Natural killer cell (primary cell): ENCODE measurements around the gene MOGAT3. TPM values are rescaled to one million over a fixed set of nuclear protein-coding genes. Genes with fewer than 3 reads are reported as not detected.
A peak's percentile ranks its signal among the peaks of the same experiment; 100 is the strongest.

Experiments
- ATAC-seq, 3 donors: fragments of 150-1000 bp in 2 of 3; fragments of 200-7000 bp in 1 of 3; cut with Tn5 transposase; 1 replicate in 1 of 3; 2 replicates in 2 of 3; pipeline ENCODE4 v1.10.0; 2021; ENCODE audit warnings: mild to moderate bottlenecking in 2 of 3, moderate library complexity in 2 of 3
- DNase-seq, 2 donors: peaks; one replicate each; pipeline versions ENCODE4 v3.0.0 to v3.0.0-alpha.2; 2013 to 2021; ENCODE audit warnings: mixed read lengths in 1 of 2
- H3K27ac ChIP-seq: one replicate; pipeline ENCODE4 v1.5.1; 2013; ENCODE audit warnings: mild to moderate bottlenecking, low read length
- H3K27me3 ChIP-seq: one replicate; pipeline ENCODE4 v1.6.1; 2013; ENCODE audit warnings: low read length; ENCODE audit not compliant: control insufficient read depth, insufficient read depth
- H3K36me3 ChIP-seq: one replicate; pipeline ENCODE4 v1.6.1; 2013; ENCODE audit warnings: low read length; ENCODE audit not compliant: control insufficient read depth, insufficient read depth
- H3K4me1 ChIP-seq: one replicate; pipeline ENCODE4 v1.6.1; 2013; ENCODE audit warnings: low read length; ENCODE audit not compliant: control insufficient read depth, insufficient read depth
- H3K4me3 ChIP-seq: one replicate; pipeline ENCODE4 v1.5.1; 2013; ENCODE audit warnings: low read length
- H3K9me3 ChIP-seq: one replicate; pipeline ENCODE4 v1.6.1; 2013; ENCODE audit warnings: low read length; ENCODE audit not compliant: control insufficient read depth, insufficient read depth
- H3K27ac Mint-ChIP-seq, 2 donors: one replicate each; pipeline ENCODE4 v1.8.0; 2022; ENCODE audit warnings: mild to moderate bottlenecking in 2 of 2, mixed read lengths in 2 of 2, moderate library complexity in 1 of 2
- H3K27me3 Mint-ChIP-seq, 2 donors: one replicate each; pipeline ENCODE4 v1.8.0; 2022; ENCODE audit warnings: low read depth in 2 of 2, mixed read lengths in 2 of 2
- H3K36me3 Mint-ChIP-seq: one replicate; pipeline ENCODE4 v1.8.0; 2022; ENCODE audit warnings: mixed read lengths
- H3K4me1 Mint-ChIP-seq, 2 donors: one replicate each; pipeline ENCODE4 v1.8.0; 2022; ENCODE audit warnings: mixed read lengths in 2 of 2
- H3K4me3 Mint-ChIP-seq: one replicate; pipeline ENCODE4 v1.8.0; 2022; ENCODE audit warnings: mild to moderate bottlenecking, moderate library complexity, mixed read lengths
- H3K9me3 Mint-ChIP-seq, 2 donors: one replicate each; pipeline ENCODE4 v1.8.0; 2022; ENCODE audit warnings: mixed read lengths in 2 of 2
- WGBS: methylation state at CpG from one replicate; pipeline ENCODE4 v1.1.7; 2013; ENCODE audit warnings: missing lambda C conversion rate; ENCODE audit not compliant: insufficient coverage; 5-methylcytosine and 5-hydroxymethylcytosine counted together
- intact Hi-C: fragments of 100-400 bp; cut with micrococcal nuclease; formaldehyde crosslinking; loops from one replicate; pipeline ENCODE4 v1.14.2; 2022
- total RNA-seq, 4 donors: library from RNA; stranded (reverse); fragments of 120-200 nt in 1 of 4; gene quantifications; one replicate each; pipeline versions ENCODE4 v1.2.3 to v1.2.4, GENCODE V29; 2013 to 2022
- TF ChIP-seq, protein P1 (sequence below): fragments of 200-600 bp; IDR thresholded peaks from one replicate; pipeline ENCODE4 v1.8.0; 2022; ENCODE audit warnings: antibody characterized with exemption

Gene MOGAT3
- total RNA-seq, 3 donors from 2014 or later (not counting 1 experiment from before 2014, with no cell fraction given) = not detected

DNA sequence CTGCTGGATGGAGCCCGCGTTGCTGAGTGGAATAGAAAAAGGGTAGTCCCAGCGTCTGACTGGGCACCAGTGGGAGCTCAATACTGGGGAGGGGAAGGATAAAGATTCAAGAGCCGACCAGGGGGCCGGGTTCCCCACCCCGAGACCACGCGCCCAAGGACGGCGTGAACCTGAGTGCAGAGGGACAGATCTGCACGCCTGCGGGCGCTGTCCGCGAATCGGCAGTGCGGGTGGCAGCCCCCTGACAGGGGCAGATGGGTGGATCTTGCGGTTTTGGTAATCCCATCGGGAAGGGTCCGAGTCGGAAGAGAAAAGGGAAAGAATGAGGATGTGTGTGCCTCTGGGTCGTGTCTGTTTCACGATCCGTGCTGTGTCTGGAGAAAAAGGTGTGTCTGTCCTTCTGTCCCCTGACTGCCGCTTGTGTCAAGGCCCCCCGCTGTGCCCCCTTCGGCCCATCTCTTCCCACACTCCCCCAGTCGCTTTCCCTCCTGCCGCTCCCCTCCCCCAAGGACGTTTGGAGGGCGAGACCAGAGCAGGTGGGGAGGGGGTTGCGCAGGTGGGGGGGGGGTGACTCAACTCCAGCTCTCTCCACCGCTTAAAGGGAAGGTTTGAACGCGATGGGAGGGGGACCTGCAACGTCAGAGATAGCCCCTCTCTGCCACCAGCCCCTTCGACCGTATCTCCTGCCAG lies 34.7 kb downstream of the MOGAT3 start:
- no peak for ATAC-seq
- H3K27ac Mint-ChIP-seq = peak overlapping the region; percentile 57 to 79
- H3K4me3 Mint-ChIP-seq = peak overlapping the region; percentile 85
- WGBS = 3% methylated on average over 26 of the region's 38 CpGs
- H3K27me3 Mint-ChIP-seq = peaks cover 52 to 54% of the 10 kb centered on the region in 2 donors
- Histone ChIP-seq H3K4me1 (peaks cover 44% of the 10 kb centered on the region), H3K27ac (no peak overlapping the region), H3K9me3 (peaks cover 5% of the 10 kb centered on the region), H3K36me3 (no peaks in the 10 kb centered on the region), H3K27me3 (peaks cover 67% of the 10 kb centered on the region), H3K4me3 (no peak overlapping the region)
- H3K36me3 Mint-ChIP-seq = no peaks in the 10 kb centered on the region
- H3K9me3 Mint-ChIP-seq = no peaks in the 10 kb centered on the region
- peak in 1 of 2 donors; percentile 17 for DNase-seq
- TF ChIP-seq, protein P1, sequence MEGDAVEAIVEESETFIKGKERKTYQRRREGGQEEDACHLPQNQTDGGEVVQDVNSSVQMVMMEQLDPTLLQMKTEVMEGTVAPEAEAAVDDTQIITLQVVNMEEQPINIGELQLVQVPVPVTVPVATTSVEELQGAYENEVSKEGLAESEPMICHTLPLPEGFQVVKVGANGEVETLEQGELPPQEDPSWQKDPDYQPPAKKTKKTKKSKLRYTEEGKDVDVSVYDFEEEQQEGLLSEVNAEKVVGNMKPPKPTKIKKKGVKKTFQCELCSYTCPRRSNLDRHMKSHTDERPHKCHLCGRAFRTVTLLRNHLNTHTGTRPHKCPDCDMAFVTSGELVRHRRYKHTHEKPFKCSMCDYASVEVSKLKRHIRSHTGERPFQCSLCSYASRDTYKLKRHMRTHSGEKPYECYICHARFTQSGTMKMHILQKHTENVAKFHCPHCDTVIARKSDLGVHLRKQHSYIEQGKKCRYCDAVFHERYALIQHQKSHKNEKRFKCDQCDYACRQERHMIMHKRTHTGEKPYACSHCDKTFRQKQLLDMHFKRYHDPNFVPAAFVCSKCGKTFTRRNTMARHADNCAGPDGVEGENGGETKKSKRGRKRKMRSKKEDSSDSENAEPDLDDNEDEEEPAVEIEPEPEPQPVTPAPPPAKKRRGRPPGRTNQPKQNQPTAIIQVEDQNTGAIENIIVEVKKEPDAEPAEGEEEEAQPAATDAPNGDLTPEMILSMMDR = no peak
- H3K4me1 Mint-ChIP-seq = peaks cover 29 to 53% of the 10 kb centered on the region in 2 donors
- intact Hi-C loops = loop anchor here (1.0 kb wide), 1 partner anchor 28 kb away; no protein-coding TSS in a partner anchor

DNA sequence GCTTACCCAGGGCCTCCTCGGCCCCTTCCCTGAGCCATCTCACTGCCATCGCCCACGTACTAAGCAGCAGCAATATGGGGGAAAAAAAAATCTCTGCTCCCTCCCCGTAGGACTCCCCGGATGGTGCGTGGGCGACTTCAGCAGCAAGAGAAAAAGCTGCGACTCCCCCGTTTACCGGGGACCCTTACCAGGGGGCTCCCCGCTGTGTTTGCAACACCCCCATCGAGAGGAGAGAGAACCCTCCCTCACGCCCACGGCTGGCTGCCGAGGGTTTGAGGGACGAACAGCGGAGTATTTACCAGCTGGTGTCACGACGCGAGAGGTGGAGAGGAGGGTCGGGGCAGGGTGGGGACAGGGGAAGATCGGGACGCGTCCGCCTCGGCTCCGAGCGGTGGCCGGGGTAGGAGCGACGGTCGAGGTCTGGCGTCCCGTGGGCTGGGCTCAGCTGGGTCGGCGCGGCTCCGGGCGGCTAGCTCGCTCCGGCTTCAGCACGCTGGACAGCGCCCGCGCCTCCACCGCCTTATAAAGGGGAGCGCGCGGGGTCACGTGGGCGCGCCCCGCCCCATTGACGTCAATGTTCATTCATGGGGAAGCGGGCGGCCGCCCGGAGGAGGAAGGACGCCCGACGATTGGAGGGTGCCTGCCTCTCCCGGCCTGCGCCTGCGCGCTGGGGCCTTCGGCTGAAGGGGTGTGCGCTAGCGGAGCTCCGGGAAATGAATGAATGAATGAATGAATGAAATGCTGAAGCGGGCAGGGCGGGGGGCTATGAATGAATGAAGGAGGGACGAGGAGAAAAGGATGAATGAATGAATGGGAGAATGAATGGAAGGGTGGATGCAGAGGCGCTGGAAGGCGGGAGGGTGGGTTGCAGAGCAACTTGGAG lies 35.5 kb downstream of the MOGAT3 start, which contains the start of gene VGF:
VGF (minus strand) TSS at position 495 of the 883 bp plus-strand sequence. CDS start 726 bp downstream, outside the sequence.
- Mint-ChIP-seq H3K9me3 (no peaks in the 10 kb centered on the region), H3K27ac (peak within 1 kb of the TSS; percentile 57 to 79), H3K4me1 (peaks cover 21 to 46% of the 10 kb centered on the region in 2 donors), H3K36me3 (no peaks in the 10 kb centered on the region), H3K27me3 (peaks cover 46% of the 10 kb centered on the region in 2 donors), H3K4me3 (peak within 1 kb of the TSS; percentile 85)
- Histone ChIP-seq H3K4me3 (no peak within 1 kb of the TSS), H3K36me3 (no peaks in the 10 kb centered on the region), H3K9me3 (peaks cover 5% of the 10 kb centered on the region), H3K27me3 (peaks cover 59% of the 10 kb centered on the region), H3K27ac (no peak within 1 kb of the TSS), H3K4me1 (peaks cover 44% of the 10 kb centered on the region)
- 3% methylated on average over 74 of the region's 74 CpGs for WGBS
- peak; percentile 81 to 95 (median 86) for ATAC-seq
- TF ChIP-seq, protein P1 = no peak
- peak; percentile 92 to 96 for DNase-seq
- intact Hi-C loops = loop anchor here (1.0 kb wide), 1 partner anchor 27 kb away; no protein-coding TSS in a partner anchor

DNA sequence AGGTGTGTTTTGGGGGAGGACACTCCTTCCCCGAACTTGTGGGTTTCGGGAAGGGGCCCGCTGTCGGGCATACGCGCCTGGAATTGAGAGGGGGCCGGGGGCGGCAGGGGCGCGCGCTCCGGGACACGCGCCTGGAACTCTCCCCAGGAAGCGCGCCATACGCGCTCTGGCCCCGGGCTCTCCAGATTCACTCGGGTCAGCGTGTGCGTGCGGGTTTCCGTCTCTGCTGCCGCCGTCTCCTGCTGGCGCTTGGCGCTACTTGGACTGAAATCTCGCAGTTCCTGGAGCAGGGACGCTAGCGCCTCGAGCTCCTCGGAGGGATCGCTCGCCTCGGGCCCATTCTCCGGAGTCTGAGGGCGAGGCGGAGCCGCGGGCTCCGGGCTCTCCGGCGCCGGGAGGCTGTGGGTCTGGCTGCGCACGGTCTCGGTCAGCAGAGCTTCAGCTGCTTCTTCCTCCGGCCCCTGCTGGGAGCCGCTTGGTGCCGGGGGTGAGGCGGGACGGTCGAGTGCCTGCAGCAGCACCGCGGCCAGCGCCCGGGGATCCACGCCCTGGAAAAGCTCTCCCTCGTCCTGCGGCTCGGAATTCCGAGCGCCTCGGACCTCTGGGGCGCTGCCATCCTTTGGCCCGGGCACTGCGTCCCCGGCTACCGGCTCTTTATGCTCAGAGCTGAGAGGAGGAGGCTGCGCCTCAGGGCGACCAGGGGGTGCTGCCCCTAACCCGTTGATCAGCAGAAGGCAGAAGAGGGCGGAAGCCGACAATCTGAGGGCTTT lies 36.6 kb downstream of the MOGAT3 start:
- Mint-ChIP-seq H3K4me1 (peaks cover 14 to 38% of the 10 kb centered on the region in 2 donors), H3K27me3 (peaks cover 35 to 40% of the 10 kb centered on the region in 2 donors), H3K4me3 (peak overlapping the region; percentile 42), H3K36me3 (no peaks in the 10 kb centered on the region), H3K27ac (no peak overlapping the region), H3K9me3 (no peaks in the 10 kb centered on the region)
- Histone ChIP-seq H3K9me3 (peaks cover 5% of the 10 kb centered on the region), H3K4me1 (peaks cover 34% of the 10 kb centered on the region), H3K36me3 (no peaks in the 10 kb centered on the region), H3K4me3 (no peak overlapping the region), H3K27me3 (peaks cover 49% of the 10 kb centered on the region), H3K27ac (no peak overlapping the region)
- intact Hi-C loops = no loop called here
- WGBS = 5% methylated on average over 75 of the region's 75 CpGs
- ATAC-seq (no peak), DNase-seq (peak in 1 of 2 donors; percentile 42)
- TF ChIP-seq, protein P1 = no peak
